GM21723 (cell line): ENCODE measurements around the gene KRTCAP2.
"Not testable (repeated sequence)": the region's sequence is repeated elsewhere in the genome, so short reads cannot be mapped to it uniquely, and the experiment has no call there.

ENCODE experiments used
- ATAC-seq: cut with Tn5 transposase; IDR thresholded peaks from one replicate; pipeline ENCODE4 v1.9.1; 2021; ENCODE audit warnings: mild to moderate bottlenecking, moderate library complexity; ENCODE audit not compliant: unreplicated experiment

KRTCAP2 gene

GRCh38 chr1:155170806-155171205 lies 2.3 kb downstream of the KRTCAP2 start:
- no peak for ATAC-seq

DNA sequence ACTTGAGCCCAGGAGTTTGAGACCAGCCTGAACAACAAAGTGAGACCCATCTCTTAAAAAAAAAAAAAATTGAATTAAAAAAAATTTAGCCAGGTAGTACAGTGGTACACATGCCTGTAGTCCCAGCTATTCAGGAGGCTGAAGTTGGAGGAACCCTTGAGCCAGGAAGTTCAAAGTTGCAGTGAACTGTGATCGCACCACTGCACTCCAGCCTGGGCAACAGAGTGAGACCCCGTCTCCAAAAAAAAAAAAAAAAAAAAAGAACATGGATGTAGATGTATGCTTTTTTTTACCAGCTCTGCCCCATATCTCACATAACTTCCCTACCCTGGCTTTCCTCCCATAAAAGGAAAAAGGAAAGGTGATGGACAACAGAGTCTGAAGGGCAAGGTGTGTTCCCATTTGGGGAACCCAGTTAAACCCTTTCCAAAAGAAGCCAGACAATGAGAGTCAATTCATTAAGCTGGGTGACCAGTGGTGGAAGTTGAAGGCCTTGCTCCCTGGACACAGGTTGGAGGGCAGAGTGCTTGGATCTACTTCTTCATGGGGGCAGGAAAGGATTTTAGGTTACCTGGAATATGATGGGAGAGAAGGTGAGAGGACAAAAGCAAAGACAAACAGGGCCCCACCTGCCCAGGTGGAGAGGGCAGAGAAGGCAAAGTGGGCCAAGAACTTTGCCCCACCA lies 2.9 kb downstream of the KRTCAP2 start:
- no peak for ATAC-seq

- no peak for ATAC-seq
Observed at GRCh38 chr1:155169541-155169940, 3.6 kb downstream of the KRTCAP2 start.

DNA sequence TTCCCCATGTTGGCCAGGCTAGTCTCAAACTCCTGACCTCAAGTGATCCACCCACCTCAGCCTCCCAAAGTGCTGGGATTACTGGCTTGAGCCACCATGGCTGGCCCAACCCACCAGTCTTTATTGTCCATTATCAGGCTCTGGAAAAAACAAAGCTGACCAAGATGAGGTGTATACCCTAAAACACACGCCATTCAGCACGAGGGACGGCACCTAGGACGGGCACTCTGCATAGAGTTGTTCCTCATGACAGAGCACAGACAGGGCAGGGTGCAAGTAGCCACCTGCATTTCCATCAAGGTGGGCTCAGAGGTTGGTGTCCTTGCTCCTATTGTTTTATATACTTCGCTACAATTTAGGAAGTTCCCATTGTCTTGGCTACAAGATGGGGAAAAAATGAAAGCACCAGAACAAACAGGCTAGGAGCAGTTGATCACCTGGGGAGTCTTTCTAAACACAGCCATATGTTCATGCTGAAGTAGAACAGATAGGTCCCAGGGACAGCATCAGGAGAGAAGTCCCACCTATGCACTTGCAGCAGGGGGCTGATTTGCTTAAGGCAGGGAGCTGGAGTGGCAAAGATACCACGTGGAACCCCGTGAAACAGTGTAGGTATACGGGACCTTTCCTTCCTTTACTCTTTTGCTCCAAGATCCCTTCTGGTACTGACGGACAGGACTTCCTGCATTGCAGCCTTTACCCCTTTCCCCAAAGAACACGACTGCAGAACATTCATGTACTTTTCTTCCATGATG lies 4.5 kb downstream of the KRTCAP2 start:
- ATAC-seq, result no peak

GRCh38 chr1:155168105-155168445 lies 5.0 kb downstream of the KRTCAP2 start:
- not testable (repeated sequence) for ATAC-seq

GRCh38 chr1:155167166-155168104 lies 5.7 kb downstream of the KRTCAP2 start:
- no peak for ATAC-seq

- no peak for ATAC-seq
Observed at GRCh38 chr1:155166471-155167165, 6.5 kb downstream of the KRTCAP2 start.

GRCh38 chr1:155166051-155166470 lies 7.0 kb downstream of the KRTCAP2 start:
- no peak for ATAC-seq

DNA sequence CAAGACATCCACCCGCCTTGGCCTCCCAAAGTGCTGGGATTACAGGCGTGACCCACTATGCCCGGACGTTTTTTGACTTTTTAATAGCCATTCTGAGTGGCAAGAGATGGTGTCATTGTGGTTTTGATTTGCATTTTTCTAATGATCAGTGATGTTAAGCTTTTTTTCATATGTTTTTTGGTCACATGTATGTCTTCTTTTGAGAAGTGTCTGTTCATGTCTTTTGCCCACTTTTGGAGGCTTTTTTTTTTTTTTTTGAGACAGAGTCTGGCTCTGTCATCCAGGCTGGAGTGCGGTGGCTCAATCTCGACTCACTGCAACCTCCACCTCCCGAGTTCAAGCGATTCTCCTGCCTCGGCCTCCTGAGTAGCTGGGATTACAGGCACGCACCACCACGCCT lies 8.5 kb downstream of the KRTCAP2 start:
- not testable (repeated sequence) for ATAC-seq

DNA sequence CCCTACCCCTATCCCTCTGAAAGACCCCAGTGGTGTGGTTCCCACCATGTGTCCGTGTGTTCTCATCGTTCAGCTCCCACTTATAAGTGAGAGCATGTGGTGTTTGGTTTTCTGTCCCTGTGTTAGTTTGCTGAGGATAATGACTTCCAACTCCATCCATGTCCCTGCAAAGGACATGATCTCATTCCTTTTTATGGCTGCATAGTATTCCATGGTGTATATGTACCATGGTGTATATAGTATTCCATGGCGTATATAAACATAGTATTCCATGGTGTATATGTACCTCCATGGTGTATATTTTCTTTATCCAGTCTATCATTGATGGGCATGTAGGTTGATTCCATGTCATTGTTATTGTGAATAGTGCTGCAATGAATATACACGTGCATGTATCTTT lies 9.3 kb downstream of the KRTCAP2 start:
- not testable (repeated sequence) for ATAC-seq

DNA sequence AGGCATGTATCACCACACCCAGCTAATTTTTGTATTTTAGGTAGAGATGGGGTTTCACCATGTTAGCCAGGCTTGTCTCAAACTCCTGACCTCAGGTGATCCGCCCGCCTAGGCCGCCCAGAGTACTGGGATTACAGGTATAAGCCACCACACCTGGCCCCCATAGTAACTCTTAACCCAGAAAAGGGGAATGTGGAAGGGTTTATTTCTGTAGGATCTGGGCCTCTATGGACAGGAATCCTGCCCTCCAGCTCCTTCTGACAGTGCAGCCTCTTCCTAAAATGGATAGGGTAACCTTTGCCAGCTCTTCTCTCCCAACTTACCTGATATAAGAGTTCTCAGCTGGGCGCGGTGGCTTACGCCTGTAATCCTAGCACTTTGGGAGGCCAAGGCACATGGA lies 10.5 kb downstream of the KRTCAP2 start:
- not testable (repeated sequence) for ATAC-seq

DNA sequence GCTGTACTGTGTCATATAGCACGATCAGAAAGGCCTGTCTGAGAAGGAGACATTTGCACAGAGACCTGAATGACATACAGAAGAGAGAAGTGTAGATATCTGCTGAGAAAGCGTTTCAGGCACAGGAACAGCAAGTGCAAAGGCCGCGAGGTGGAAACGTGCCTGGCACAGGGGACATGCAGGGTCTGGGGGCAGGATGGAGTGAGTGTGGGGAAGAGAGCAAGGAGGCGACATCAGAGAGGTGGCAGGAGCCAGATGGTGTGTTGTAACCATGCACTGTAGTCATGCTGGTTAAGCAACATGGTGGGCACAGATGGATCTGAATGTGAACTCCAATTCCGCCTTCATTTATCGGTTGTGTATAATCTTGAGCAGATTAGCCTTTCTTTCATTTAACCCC lies 13.0 kb downstream of the KRTCAP2 start:
- no peak for ATAC-seq

DNA sequence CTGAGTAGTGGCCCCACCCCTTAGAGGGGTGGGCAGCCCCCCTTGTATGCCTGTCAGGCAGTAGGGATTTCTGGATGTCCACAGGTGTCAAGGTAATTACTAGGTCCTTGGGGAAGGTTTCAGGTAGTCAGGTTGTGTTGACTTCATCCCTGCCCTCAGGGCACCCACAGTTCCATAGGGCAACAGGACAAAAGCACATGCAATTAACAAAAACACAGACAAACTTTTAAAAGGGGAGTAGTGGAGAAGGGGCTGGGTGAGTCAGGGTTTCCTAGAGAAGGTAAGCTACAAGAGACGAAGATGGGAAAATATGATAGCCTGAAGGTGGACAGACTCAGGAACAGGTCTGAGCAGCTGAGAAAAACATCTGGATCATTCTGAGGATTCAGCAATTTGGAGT lies 14.1 kb downstream of the KRTCAP2 start:
- no peak for ATAC-seq

- not testable (repeated sequence) for ATAC-seq
Observed at GRCh38 chr1:155155996-155156643, 17.0 kb downstream of the KRTCAP2 start.

DNA sequence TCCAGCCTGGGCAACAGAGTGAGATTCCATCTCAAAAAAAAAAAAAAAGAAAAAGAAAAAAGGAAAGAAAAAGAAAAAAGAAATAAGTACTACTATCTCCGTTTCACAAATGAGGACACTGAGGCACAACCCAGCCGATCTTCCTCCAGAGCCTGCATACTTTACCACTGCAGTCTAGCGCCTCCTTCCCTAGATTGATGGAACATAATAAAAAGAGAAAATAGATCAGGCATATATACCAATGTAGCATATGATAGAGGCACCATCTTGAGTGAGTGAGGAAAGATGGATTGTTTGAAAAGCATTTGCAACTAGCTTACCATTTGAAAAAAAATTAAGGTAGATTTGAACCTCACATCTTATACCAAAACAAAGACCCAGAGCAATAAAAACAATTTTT lies 27.6 kb downstream of the KRTCAP2 start:
- ATAC-seq, result no peak

- ATAC-seq, result no peak
Observed at GRCh38 chr1:155141749-155142148, 31.4 kb downstream of the KRTCAP2 start.

DNA sequence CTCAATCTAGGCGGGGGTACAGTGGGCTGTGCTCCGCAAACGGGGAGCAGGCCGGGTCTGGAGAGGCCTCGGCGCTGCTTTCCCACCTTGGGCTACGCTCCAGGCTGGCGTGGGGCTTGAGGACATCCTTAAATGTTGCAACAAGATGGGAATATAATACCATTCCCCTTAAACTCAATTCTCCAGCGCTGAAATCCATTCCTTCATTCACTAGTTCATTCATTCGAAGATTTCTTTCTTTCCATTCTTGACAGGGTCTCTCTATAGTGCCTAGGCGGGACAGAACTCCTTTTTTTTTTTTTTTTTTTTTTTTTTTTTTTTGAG lies 32.5 kb downstream of the KRTCAP2 start:
- ATAC-seq, result no peak

- peak; percentile 70 for ATAC-seq
Observed at GRCh38 chr1:155139895-155140629, 33.0 kb downstream of the KRTCAP2 start, which contains the start of gene DPM3. Gene DPM3, minus strand, starts transcription at chr1:155140531. Its CDS starts 291 bp downstream, at chr1:155140240.

GRCh38 chr1:155137154-155137949 lies 35.8 kb downstream of the KRTCAP2 start:
- no peak for ATAC-seq
